ENCODE measurements around the gene FXYD5.

DNA sequence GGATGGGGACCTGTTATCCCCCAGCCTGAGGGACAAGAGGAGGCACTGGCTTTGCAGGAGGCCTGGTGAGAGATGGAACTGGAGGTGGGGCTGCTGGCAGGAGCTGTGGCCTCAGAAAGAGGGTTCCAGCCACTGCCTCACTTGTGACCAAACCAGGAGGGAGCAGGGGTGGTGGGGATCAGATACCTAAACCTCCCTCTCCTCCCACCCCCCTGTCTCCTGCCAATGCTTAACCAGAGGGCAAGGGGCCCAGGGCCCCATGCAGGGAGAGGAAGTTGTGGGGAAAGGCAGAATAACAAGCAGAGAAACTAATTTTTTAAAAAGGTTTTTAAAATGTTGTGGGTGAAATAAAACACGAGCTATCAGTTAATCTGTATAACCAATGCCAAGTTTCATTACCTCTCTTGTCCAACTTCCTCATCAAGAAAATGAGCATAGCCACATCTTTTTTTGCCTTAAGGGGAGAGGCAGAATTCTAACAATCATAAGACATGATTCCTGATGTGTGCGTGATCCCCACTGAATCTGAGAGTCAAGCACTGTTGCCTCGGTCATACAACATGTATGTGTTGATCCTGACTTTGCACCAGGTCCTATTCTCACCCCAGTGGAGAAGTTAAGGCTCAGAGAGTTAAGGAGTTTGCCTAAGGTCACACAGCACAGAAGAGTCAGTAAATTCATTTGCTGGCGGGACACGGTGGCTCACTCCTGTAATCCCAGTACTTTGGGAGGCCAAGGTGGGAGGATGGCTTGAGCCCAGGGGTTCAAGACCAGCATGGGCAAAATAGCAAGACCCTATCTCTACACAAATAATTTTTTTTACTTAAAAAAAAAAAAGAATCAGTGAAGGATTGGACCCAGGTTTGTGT is 12.9 kb downstream of the FXYD5 start:
- TF ChIP-seq, protein P1, sequence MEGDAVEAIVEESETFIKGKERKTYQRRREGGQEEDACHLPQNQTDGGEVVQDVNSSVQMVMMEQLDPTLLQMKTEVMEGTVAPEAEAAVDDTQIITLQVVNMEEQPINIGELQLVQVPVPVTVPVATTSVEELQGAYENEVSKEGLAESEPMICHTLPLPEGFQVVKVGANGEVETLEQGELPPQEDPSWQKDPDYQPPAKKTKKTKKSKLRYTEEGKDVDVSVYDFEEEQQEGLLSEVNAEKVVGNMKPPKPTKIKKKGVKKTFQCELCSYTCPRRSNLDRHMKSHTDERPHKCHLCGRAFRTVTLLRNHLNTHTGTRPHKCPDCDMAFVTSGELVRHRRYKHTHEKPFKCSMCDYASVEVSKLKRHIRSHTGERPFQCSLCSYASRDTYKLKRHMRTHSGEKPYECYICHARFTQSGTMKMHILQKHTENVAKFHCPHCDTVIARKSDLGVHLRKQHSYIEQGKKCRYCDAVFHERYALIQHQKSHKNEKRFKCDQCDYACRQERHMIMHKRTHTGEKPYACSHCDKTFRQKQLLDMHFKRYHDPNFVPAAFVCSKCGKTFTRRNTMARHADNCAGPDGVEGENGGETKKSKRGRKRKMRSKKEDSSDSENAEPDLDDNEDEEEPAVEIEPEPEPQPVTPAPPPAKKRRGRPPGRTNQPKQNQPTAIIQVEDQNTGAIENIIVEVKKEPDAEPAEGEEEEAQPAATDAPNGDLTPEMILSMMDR (IDR thresholded peaks at IDR 0.05; ENCODE audit: low read depth, low read length, missing input control), result no peak
- TF ChIP-seq, protein P2, sequence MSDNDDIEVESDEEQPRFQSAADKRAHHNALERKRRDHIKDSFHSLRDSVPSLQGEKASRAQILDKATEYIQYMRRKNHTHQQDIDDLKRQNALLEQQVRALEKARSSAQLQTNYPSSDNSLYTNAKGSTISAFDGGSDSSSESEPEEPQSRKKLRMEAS (IDR thresholded peaks at IDR 0.05), result no peak
- TF ChIP-seq, protein P3, sequence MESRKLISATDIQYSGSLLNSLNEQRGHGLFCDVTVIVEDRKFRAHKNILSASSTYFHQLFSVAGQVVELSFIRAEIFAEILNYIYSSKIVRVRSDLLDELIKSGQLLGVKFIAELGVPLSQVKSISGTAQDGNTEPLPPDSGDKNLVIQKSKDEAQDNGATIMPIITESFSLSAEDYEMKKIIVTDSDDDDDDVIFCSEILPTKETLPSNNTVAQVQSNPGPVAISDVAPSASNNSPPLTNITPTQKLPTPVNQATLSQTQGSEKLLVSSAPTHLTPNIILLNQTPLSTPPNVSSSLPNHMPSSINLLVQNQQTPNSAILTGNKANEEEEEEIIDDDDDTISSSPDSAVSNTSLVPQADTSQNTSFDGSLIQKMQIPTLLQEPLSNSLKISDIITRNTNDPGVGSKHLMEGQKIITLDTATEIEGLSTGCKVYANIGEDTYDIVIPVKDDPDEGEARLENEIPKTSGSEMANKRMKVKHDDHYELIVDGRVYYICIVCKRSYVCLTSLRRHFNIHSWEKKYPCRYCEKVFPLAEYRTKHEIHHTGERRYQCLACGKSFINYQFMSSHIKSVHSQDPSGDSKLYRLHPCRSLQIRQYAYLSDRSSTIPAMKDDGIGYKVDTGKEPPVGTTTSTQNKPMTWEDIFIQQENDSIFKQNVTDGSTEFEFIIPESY (IDR thresholded peaks at IDR 0.05), result no peak
- no peak for TF ChIP-seq YY1 (IDR thresholded peaks at IDR 0.05)
- TF ChIP-seq FOXA1 (IDR thresholded peaks at IDR 0.05), result no peak

Measured in liver (tissue), 2 donors.